H1 (cell line): ENCODE measurements around the gene RNF20. TPM values are rescaled to one million over a fixed set of nuclear protein-coding genes. Genes with fewer than 3 reads are reported as not detected.

Experiments
- ASH2L ChIP-seq: fragments of 200-600, 300-600 bp; sonication (generic); IDR thresholded peaks from one replicate; pipeline ENCODE4 v1.7.1; 2017; ENCODE audit warnings: low read length
- CHD1 ChIP-seq: IDR thresholded peaks from 2 replicates; pipeline ENCODE4 v1.6.1; 2012; ENCODE audit warnings: low read depth, low read length, improper control_type of control experiment
- HDAC6 ChIP-seq: IDR thresholded peaks from one replicate; pipeline ENCODE4 v1.7.1; 2012; ENCODE audit warnings: low read depth, mild to moderate bottlenecking, inconsistent platforms, low read length, moderate library complexity
- KDM1A ChIP-seq: fragments of 200-600, 300-600 bp; sonication (generic); IDR thresholded peaks from 2 replicates; pipeline ENCODE4 v1.7.1; 2016; ENCODE audit warnings: mild to moderate bottlenecking, low read length, borderline replicate concordance
- PHF8 ChIP-seq: fragments of 200-600 bp; sonication (generic); conservative IDR thresholded peaks from 2 replicates; pipeline ENCODE4 v1.7.1; 2012; ENCODE audit warnings: low read depth, mild to moderate bottlenecking, inconsistent platforms, low read length, moderate library complexity
- POU5F1 ChIP-seq: IDR thresholded peaks from 2 replicates; pipeline ENCODE4 v1.6.1; 2011; ENCODE audit warnings: low read depth, mild to moderate bottlenecking, low read length, moderate library complexity
- RNF2 ChIP-seq: fragments of 200-900, 300-1000 bp; sonication (generic); IDR thresholded peaks from 2 replicates; pipeline ENCODE4 v1.7.1; 2016; ENCODE audit warnings: borderline replicate concordance, low read depth, mild to moderate bottlenecking, antibody characterized with exemption, low read length; ENCODE audit not compliant: poor library complexity, severe bottlenecking; ENCODE audit errors: missing control alignments
- SIN3A ChIP-seq, 2 experiments: IDR thresholded peaks in 1 of 2; conservative IDR thresholded peaks in 1 of 2; 2 replicates each; pipeline ENCODE4 v1.6.1; 2011 to 2012; ENCODE audit warnings: low read length in 2 of 2, improper control_type of control experiment in 1 of 2, low read depth in 1 of 2, mild to moderate bottlenecking in 1 of 2
- SIX5 ChIP-seq: IDR thresholded peaks from 2 replicates; pipeline ENCODE4 v1.6.1; 2011; ENCODE audit warnings: mild to moderate bottlenecking, low read depth, low read length
- TBP ChIP-seq: IDR thresholded peaks from 2 replicates; pipeline ENCODE4 v1.6.1; 2011; ENCODE audit warnings: low read depth, low read length, improper control_type of control experiment
- polyA plus RNA-seq, 7 experiments: library from polyadenylated mRNA; depleted of rRNA in 3 of 7; stranded (reverse) in 5 of 7; unstranded in 2 of 7; fragments of >200 nt in 5 of 7; fragments of 200-250 nt in 2 of 7; gene quantifications; 1 replicate in 5 of 7; 2 replicates in 1 of 7; 4 replicates in 1 of 7; pipeline versions ENCODE4 v1.2.1 to v1.2.3, GENCODE V29; 2011 to 2013; ENCODE audit warnings: missing spikeins in 2 of 7, mixed read lengths in 2 of 7
- total RNA-seq: library from RNA; stranded (reverse); fragmentation: NEBNext Ultra II Directional; extraction: Animal tissue kit (Norgen Biotek cat#: 25700); gene quantifications from 2 replicates; pipeline ENCODE4 v1.2.1, GENCODE V29; 2021
- TF ChIP-seq, protein P1 (sequence below): IDR thresholded peaks from 2 replicates; pipeline ENCODE4 v1.6.1; 2012; ENCODE audit warnings: inconsistent platforms

The RNF20 gene
- total and polyA plus RNA-seq, 2 of the 8 experiments (the other 6 are each of a cell fraction or from before 2014, with no cell fraction given) = 9.4 to 65.2 TPM

DNA sequence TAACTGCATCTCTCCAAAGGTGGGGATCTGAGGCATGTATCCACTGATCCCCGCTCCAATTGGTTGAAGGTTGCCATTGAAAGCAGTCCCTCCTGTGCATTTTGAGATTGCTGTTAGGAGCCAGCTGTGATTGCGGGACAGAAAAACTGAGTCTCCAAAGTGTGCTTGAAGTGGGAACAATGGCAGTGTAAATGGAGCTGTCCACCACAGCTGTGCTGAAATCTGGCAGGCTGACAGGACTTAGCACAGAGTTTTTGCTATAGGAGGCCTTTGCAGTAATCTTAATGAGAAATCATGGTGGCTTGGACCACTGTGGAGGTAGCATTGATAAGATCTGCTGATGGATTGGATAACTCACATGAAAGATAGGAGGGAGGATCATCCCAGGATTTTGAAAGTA lies 3.3 kb downstream of the RNF20 start (continued):
- no peak for TF ChIP-seq ASH2L
- no peak for TF ChIP-seq KDM1A
- no peak for TF ChIP-seq HDAC6
- no peak for TF ChIP-seq SIX5
- TF ChIP-seq CHD1 = no peak
- TF ChIP-seq TBP = no peak
- TF ChIP-seq, protein P1, sequence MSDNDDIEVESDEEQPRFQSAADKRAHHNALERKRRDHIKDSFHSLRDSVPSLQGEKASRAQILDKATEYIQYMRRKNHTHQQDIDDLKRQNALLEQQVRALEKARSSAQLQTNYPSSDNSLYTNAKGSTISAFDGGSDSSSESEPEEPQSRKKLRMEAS = 0 out of 2 replicates have a peak, but pooled peaks have one; percentile 18
- TF ChIP-seq POU5F1 = no peak
- TF ChIP-seq SIN3A (conservative IDR thresholded peaks at IDR 0.05 in 1 of 2, IDR thresholded peaks at IDR 0.05 in 1 of 2; ENCODE audit: low read depth in 1 of 2, low read length in 2 of 2) = peak; percentile 83 to 91; a peak in 3 of 4 replicates
- TF ChIP-seq PHF8 = no peak
- TF ChIP-seq RNF2 = no peak
